Common myeloid progenitor, CD34-positive (primary cell): ENCODE data around the gene BCR.
"Not testable (repeated sequence)": the region's sequence is repeated elsewhere in the genome, so short reads cannot be mapped to it uniquely, and the experiment has no call there.

Experiments
- CTCF ChIA-PET: fragments of 350-600 bp; sonication (Branson Sonifier 250); formaldehyde crosslinking; loops from one replicate; lab custom pipeline; 2021; ENCODE audit warnings: antibody characterized with exemption; lab: Charles Lee
- POLR2A ChIA-PET: fragments of 350-600 bp; sonication (Branson Sonifier 250); formaldehyde crosslinking; loops from one replicate; lab custom pipeline; 2021; ENCODE audit warnings: antibody characterized with exemption; lab: Charles Lee
- DNase-seq, 3 donors: peaks; one replicate each; pipeline versions ENCODE4 v3.0.0 to v3.0.0-alpha.2; 2013
- H3K27ac ChIP-seq, 2 experiments: 1 replicate in 1 of 2; 2 replicates in 1 of 2; pipeline ENCODE4 v1.7.0; 2013; ENCODE audit warnings: inconsistent platforms in 2 of 2, low read length in 2 of 2, mild to moderate bottlenecking in 2 of 2, low read depth in 1 of 2, moderate library complexity in 1 of 2; ENCODE audit not compliant: severe bottlenecking in 2 of 2, insufficient read depth in 1 of 2, poor library complexity in 1 of 2
- H3K27me3 ChIP-seq, 5 experiments: replicated peaks in 2 of 5; 1 replicate in 3 of 5; 2 replicates in 2 of 5; pipeline versions ENCODE4 v1.6.1 to v1.7.0; 2013; ENCODE audit warnings: low read length in 4 of 5, mild to moderate bottlenecking in 2 of 5, moderate library complexity in 2 of 5, inconsistent platforms in 1 of 5; ENCODE audit not compliant: insufficient read depth in 5 of 5, control insufficient read depth in 4 of 5
- H3K36me3 ChIP-seq, 4 experiments: 1 replicate in 2 of 4; 2 replicates in 2 of 4; pipeline versions ENCODE4 v1.6.1 to v1.7.0; 2013; ENCODE audit warnings: low read length in 3 of 4, control low read depth in 1 of 4, mild to moderate bottlenecking in 1 of 4; ENCODE audit not compliant: control insufficient read depth in 4 of 4, insufficient read depth in 4 of 4
- H3K4me1 ChIP-seq, 4 experiments: 1 replicate in 3 of 4; 2 replicates in 1 of 4; pipeline versions ENCODE4 v1.6.1 to v1.7.1; 2013; ENCODE audit warnings: low read length in 3 of 4, mild to moderate bottlenecking in 3 of 4, control low read depth in 1 of 4, inconsistent platforms in 1 of 4, moderate library complexity in 1 of 4; ENCODE audit not compliant: control insufficient read depth in 4 of 4, insufficient read depth in 4 of 4; ENCODE audit errors: control extremely low read depth in 1 of 4
- H3K4me3 ChIP-seq, 7 experiments: 1 replicate in 4 of 7; 2 replicates in 3 of 7; pipeline versions ENCODE4 v1.5.1 to v1.7.0; 2013; ENCODE audit warnings: mild to moderate bottlenecking in 7 of 7, low read length in 6 of 7, moderate library complexity in 6 of 7, inconsistent platforms in 2 of 7, low read depth in 2 of 7, control low read depth in 1 of 7; ENCODE audit not compliant: insufficient read depth in 4 of 7, control insufficient read depth in 1 of 7; ENCODE audit errors: extremely low read depth in 1 of 7
- H3K9me3 ChIP-seq, 5 experiments: 1 replicate in 4 of 5; 2 replicates in 1 of 5; pipeline versions ENCODE4 v1.6.1 to v1.7.1; 2013; ENCODE audit warnings: low read length in 4 of 5, mild to moderate bottlenecking in 2 of 5, inconsistent platforms in 1 of 5, low read depth in 1 of 5, moderate library complexity in 1 of 5; ENCODE audit not compliant: control insufficient read depth in 4 of 5, insufficient read depth in 2 of 5; ENCODE audit errors: control extremely low read depth in 1 of 5
- WGBS: methylation state at CpG from one replicate; pipeline ENCODE4 v1.1.5; 2013; ENCODE audit not compliant: insufficient coverage; 5-methylcytosine and 5-hydroxymethylcytosine counted together

BCR gene

DNA sequence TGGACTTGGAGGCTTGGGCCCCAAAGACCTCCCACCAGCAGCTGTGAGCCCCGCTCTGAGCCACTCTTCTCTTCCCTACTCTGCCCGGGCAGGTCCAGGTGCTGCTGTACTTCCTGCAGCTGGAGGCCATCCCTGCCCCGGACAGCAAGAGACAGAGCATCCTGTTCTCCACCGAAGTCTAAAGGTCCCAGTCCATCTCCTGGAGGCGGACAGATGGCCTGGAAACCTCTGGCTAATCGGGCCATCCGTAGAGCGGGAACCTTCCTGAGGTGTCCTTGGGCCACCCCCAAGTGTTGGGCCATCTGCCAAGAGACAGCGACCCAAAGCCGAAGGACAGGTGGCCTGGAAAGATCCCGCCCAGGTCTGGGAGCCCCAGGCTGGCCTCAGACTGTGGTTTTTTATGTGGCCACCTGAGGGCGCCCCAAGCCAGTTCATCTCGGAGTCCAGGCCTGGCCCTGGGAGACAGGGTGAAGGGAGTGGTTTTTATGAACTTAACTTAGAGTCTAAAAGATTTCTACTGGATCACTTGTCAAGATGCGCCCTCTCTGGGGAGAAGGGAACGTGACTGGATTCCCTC lies 135.1 kb downstream of the BCR start:
- no peaks in the 10 kb centered on the region for H3K4me1 ChIP-seq
- WGBS, result 72% methylated on average over 10 of the region's 15 CpGs
- H3K27me3 ChIP-seq, result no peaks in the 10 kb centered on the region
- ChIA-PET POLR2A (no interaction called here), CTCF (interaction anchor here (1.1 kb wide), 1 partner anchor 70 kb away, joined by 8 read pairs; no protein-coding TSS in a partner anchor)
- H3K27ac ChIP-seq, result no peak overlapping the region
- no peak overlapping the region for H3K4me3 ChIP-seq
- H3K9me3 ChIP-seq, result no peaks in the 10 kb centered on the region
- H3K36me3 ChIP-seq, result peaks cover 11 to 34% (median 18%) of the 10 kb centered on the region in 4 experiments
- DNase-seq, result peak; percentile 45 to 71 (median 71)

DNA sequence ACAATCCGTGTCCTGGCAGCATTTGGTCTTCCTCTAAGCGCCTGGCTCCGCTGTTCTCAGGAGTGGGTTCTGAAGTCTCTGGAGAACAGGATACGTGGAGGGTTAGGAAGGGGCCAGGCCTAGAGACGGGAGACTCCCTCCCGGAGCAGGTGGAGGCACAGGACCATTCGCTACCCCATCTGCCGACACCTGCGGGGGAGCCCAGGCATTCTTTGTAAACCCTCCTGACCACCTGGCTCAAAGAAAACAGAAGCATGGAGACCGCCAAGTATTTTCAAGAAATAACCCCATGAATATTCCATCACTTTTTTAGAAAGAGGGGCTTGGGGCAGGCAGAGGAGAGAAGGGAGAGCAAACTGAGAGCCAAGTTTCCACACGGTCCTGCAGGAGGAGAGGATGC lies 136.3 kb downstream of the BCR start:
- peaks cover 11 to 29% (median 17%) of the 10 kb centered on the region in 4 experiments for H3K36me3 ChIP-seq
- H3K27me3 ChIP-seq, H3K4me1 ChIP-seq, DNase-seq, H3K9me3 ChIP-seq, CTCF ChIA-PET, H3K4me3 ChIP-seq, POLR2A ChIA-PET, H3K27ac ChIP-seq: not testable (repeated sequence)
- WGBS, result no CpG with 5 or more reads among the region's 11 CpGs

DNA sequence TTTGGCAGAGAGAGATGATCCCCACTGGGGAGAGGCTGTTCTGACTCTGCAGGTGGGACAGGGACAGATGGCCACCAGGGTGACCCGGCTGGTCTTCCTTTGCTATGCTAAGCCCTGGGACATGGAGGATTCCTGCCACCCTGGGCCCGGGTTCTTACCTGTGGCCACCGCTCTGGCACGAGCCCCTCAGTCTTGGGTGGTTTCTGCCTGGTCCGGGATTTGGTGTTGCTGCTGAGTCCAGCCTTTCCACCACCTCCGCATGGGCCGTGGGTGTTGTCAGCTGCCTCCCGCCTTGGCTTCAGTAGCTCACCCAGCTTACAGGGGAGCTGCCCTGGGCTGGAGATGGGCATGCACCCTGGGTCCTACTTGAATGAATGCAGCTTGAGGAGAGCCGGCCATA lies 138.0 kb downstream of the BCR start:
- H3K27me3 ChIP-seq, H3K27ac ChIP-seq, H3K4me3 ChIP-seq, H3K4me1 ChIP-seq, DNase-seq, POLR2A ChIA-PET, CTCF ChIA-PET, H3K9me3 ChIP-seq: not testable (repeated sequence)
- H3K36me3 ChIP-seq, result peaks cover 6 to 19% (median 10%) of the 10 kb centered on the region in 4 experiments
- 80% methylated on average over 1 of the region's 9 CpGs for WGBS

DNA sequence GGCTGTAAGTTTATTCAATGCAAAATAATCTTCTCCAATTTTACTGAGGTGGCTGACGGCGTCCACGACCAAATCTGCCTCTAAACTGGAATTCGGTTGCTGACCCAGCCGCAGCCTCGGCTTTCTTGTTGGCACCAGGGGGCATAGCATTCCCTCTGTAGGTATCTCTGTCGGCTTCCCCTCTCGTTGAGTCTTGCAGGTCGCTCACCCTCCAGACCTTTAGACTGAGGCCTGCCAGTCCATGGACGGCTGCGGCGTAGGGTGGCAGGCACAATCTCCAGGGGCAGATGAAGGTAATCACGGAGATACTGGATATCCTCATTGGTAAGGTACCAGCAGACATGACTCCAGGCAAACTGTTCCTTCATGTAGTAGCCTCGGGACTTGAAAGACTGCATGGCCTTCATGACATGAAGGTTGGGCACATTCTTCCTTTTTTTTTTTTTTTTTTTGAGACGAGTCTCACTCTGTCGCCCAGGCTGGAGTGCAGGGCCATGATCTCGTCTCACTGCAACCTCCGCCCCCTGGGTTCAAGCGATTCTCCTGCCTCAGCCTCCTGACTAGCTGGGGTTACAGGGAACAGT lies 142.3 kb downstream of the BCR start:
- 92% methylated on average over 15 of the region's 19 CpGs for WGBS
- H3K4me3 ChIP-seq, H3K36me3 ChIP-seq, H3K4me1 ChIP-seq, H3K27me3 ChIP-seq, POLR2A ChIA-PET, H3K9me3 ChIP-seq, H3K27ac ChIP-seq: not testable (repeated sequence)
- CTCF ChIA-PET, result interaction anchor here (0.9 to 3.0 kb wide), 4 partner anchors 50 to 269 kb away, joined by 3 to 10 read pairs (median 4); no protein-coding TSS in a partner anchor
- DNase-seq, result peak in 2 of 3 donors; percentile 22 to 32

DNA sequence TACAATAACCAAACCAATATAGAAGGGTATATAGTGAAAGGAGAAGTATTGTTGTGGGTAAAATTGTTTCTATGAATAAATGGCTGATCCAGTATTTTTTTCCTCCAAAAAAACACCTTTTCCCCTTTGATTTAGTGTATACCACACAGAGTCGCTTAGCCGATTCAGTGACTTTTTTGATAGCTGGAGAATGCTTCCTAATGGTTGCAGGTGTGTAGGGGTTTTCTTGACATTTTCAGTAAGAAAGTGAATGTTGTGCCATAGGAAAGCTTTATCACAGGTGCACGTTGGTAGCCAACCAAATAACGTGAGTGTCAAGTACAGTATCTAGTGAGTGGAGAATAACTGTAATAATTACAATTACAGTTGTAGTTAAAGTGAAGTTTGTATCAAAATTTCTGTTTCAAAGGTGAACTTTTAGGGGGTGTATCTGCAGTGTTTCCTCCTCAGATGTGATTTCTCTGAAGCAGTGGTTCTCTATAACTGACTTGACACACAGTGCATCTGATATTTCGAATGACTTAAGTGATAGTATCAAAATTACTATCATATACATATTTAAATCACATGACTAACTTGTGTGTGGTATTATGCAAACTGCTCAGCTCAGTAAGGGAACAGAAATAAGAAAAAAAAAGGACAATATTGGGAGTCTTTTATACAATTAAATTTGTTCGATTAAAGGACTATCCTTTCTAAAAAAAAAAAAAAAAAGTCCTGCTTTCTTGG lies 143.8 kb downstream of the BCR start:
- POLR2A ChIA-PET, result interaction anchor here (0.7 kb wide), 1 partner anchor 71 kb away, joined by 5 read pairs; no protein-coding TSS in a partner anchor
- CTCF ChIA-PET, result interaction anchor here (3.0 kb wide), 1 partner anchor 62 kb away, joined by 10 read pairs; no protein-coding TSS in a partner anchor

DNA sequence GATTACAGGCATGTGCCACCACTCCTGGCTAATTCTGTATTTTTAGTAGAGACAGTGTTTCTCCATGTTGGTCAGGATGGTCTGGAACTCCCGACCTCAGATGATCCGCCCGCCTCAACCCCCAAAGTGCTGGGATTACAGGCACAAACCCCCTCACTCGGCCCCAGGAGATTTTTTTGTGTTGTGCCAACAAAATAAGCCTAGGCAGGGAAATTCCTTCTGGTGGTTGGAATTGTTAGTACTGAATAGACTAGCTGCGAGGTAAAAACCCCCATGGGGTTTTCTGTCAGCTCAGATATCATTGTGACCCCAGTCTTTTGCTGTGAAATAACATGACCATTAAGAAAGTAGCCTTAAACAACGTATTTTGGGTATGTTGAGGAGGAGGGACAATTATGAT lies 144.9 kb downstream of the BCR start:
- Histone ChIP-seq H3K4me1 (no peaks in the 10 kb centered on the region), H3K4me3 (no peak overlapping the region), H3K36me3 (no peaks in the 10 kb centered on the region), H3K27me3 (no peaks in the 10 kb centered on the region), H3K27ac (no peak overlapping the region), H3K9me3 (no peaks in the 10 kb centered on the region)
- 80% methylated on average over 5 of the region's 6 CpGs for WGBS
- ChIA-PET POLR2A (no interaction called here), CTCF (no interaction called here)
- DNase-seq, result no peak

More for the DNA sequence above, 143.8 kb downstream of the BCR start:
- not testable (repeated sequence) for H3K4me1 ChIP-seq, H3K4me3 ChIP-seq, H3K9me3 ChIP-seq, H3K36me3 ChIP-seq, H3K27me3 ChIP-seq, H3K27ac ChIP-seq, DNase-seq
- WGBS, result no CpG with 5 or more reads among the region's 6 CpGs

DNA sequence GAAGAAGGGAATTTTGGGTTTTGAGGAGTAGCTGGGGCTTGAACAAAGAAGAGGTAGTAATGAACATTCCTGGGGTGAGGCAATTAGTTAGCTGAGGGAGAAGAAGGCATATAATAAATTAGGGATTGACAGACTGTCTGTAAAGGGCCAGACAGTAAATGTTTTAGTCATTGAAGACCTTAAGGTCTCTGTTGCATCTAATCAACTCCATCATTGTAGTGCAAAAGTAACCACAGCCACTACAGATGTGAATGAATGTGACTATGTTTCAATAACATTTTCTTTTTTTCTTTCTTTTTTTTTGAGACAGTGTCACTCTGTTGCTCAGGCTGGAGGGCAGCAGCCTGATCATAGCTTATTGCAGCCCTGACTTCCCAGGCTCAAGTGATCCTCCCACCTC lies 153.5 kb downstream of the BCR start:
- DNase-seq, H3K4me3 ChIP-seq, H3K4me1 ChIP-seq, CTCF ChIA-PET, H3K36me3 ChIP-seq, H3K9me3 ChIP-seq, POLR2A ChIA-PET, H3K27ac ChIP-seq, H3K27me3 ChIP-seq: not testable (repeated sequence)
